Peyer's patch (tissue), 4 donors: Measurements from ENCODE around the gene PPP3CB. TPM values are rescaled to one million over a fixed set of nuclear protein-coding genes. Genes with fewer than 3 reads are reported as not detected.

Experiments used
- DNase-seq, 3 donors: peaks; one replicate each; pipeline ENCODE4 v3.0.0-alpha.2; 2017 to 2019
- H3K27ac ChIP-seq, 4 donors: fragments of 200-600 bp; sonication (generic); one replicate each; pipeline ENCODE4 v1.5.1; 2016 to 2019
- H3K27me3 ChIP-seq, 2 donors: fragments of 200-600 bp; sonication (generic); one replicate each; pipeline ENCODE4 v1.5.1; 2019
- H3K36me3 ChIP-seq, 3 donors: fragments of 200-600 bp; sonication (generic); one replicate each; pipeline ENCODE4 v1.5.1; 2016 to 2019
- H3K4me1 ChIP-seq, 4 donors: fragments of 200-600 bp; sonication (generic); one replicate each; pipeline ENCODE4 v1.5.1; 2016 to 2019
- H3K4me3 ChIP-seq, 4 donors: fragments of 200-600 bp; sonication (generic); 1 replicate in 3 of 4; 2 replicates in 1 of 4; pipeline ENCODE4 v1.5.1; 2016 to 2019; ENCODE audit warnings: mild to moderate bottlenecking in 1 of 4
- H3K9me3 ChIP-seq, 4 donors: fragments of 200-600 bp; sonication (generic); one replicate each; pipeline ENCODE4 v1.5.1; 2016 to 2019; ENCODE audit warnings: mild to moderate bottlenecking in 1 of 4
- CTCF ChIP-seq, 6 experiments: fragments of 450-650 bp in 4 of 6; fragments of 200-600 bp in 2 of 6; sonication (generic) in 1 of 6; IDR thresholded peaks; one replicate each; pipeline ENCODE4 v1.5.1; 2017 to 2019; ENCODE audit warnings: antibody characterized with exemption in 6 of 6, mild to moderate bottlenecking in 3 of 6, moderate library complexity in 1 of 6
- POLR2A ChIP-seq, 2 donors: fragments of 450-650 bp; IDR thresholded peaks; one replicate each; pipeline ENCODE4 v1.5.1; 2017; ENCODE audit warnings: antibody characterized with exemption in 2 of 2, mild to moderate bottlenecking in 2 of 2, moderate library complexity in 2 of 2
- total RNA-seq, 4 donors: library from RNA; depleted of rRNA; stranded (reverse); fragments of >200 nt; gene quantifications; one replicate each; pipeline ENCODE4 v1.1.0, GENCODE V29; 2016

PPP3CB gene
- total RNA-seq, 4 donors from 2014 or later: 28.2 to 42.0 (median 32.4) TPM

GRCh38 chr10:73509695-73510094, 13.9 kb upstream of the PPP3CB start:
- Histone ChIP-seq H3K27me3 (no peaks in the 10 kb centered on the region), H3K4me3 (no peak overlapping the region), H3K36me3 (peaks cover 0 to 33% (median 0%) of the 10 kb centered on the region in 3 donors), H3K9me3 (no peaks in the 10 kb centered on the region), H3K4me1 (no peaks in the 10 kb centered on the region), H3K27ac (no peak overlapping the region)
- DNase-seq: no peak
- TF ChIP-seq CTCF (IDR thresholded peaks at IDR 0.05) (no peak), POLR2A (IDR thresholded peaks at IDR 0.05) (no peak)

DNA sequence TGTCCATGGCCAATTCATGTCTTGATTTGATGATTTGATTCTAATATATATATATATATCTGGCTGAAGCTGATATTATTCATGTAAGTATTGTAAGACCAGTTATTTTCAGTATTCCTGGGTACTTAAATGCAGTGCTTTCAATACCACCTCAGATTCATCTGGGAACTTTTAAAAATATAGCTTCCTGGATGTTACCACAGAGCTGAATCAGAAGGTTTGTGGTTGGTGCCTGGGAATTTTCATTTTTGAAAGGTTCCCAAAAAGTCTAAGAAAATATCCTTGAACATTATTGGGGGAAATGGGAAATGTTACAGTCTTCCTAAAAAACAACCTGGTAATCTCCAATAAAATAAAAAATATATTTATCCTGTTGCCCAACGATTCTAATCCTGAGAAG, 10.7 kb upstream of the PPP3CB start:
- TF ChIP-seq POLR2A (IDR thresholded peaks at IDR 0.05) (no peak), CTCF (IDR thresholded peaks at IDR 0.05) (no peak)
- H3K27ac ChIP-seq: no peak overlapping the region
- DNase-seq: no peak
- peaks cover 0 to 44% (median 0%) of the 10 kb centered on the region in 3 donors for H3K36me3 ChIP-seq
- H3K4me3 ChIP-seq: no peak overlapping the region
- H3K4me1 ChIP-seq: no peaks in the 10 kb centered on the region
- H3K9me3 ChIP-seq: no peaks in the 10 kb centered on the region
- H3K27me3 ChIP-seq: no peaks in the 10 kb centered on the region

- Histone ChIP-seq H3K9me3 (no peaks in the 10 kb centered on the region), H3K27ac (no peak overlapping the region), H3K36me3 (peaks cover 0 to 44% (median 0%) of the 10 kb centered on the region in 3 donors), H3K4me1 (no peaks in the 10 kb centered on the region), H3K4me3 (no peak overlapping the region), H3K27me3 (no peaks in the 10 kb centered on the region)
- TF ChIP-seq CTCF (IDR thresholded peaks at IDR 0.05) (no peak), POLR2A (IDR thresholded peaks at IDR 0.05) (no peak)
- no peak for DNase-seq
Measured at GRCh38 chr10:73506074-73506473, 10.2 kb upstream of the PPP3CB start.

DNA sequence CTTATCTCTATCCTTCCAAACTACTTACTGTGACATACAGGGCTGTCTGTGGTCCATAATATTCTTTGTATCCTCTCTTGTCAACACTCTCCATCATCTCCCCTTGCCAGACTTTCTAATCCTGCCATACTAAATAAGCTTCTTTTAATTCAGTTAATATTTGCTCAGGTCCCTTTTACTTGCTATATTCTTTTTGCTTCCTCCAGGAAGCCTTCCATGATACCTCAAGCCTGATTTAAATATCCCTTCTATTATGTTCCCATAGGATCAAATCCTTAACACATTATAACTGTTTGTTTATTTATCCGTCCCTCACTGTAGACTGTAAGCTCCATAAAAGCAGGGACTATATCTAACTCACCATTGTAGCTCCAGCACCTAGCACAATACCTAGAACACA, 7.2 kb upstream of the PPP3CB start:
- peaks cover 0 to 72% (median 0%) of the 10 kb centered on the region in 3 donors for H3K36me3 ChIP-seq
- H3K27me3 ChIP-seq: no peaks in the 10 kb centered on the region
- no peak overlapping the region for H3K4me3 ChIP-seq
- DNase-seq: no peak
- no peak overlapping the region for H3K27ac ChIP-seq
- TF ChIP-seq POLR2A (IDR thresholded peaks at IDR 0.05) (no peak), CTCF (IDR thresholded peaks at IDR 0.05) (no peak)
- H3K9me3 ChIP-seq: no peaks in the 10 kb centered on the region
- H3K4me1 ChIP-seq: no peaks in the 10 kb centered on the region

GRCh38 chr10:73501651-73502050, 5.8 kb upstream of the PPP3CB start:
- no peak for DNase-seq
- H3K9me3 ChIP-seq: no peaks in the 10 kb centered on the region
- H3K27ac ChIP-seq: no peak overlapping the region
- no peak overlapping the region for H3K4me3 ChIP-seq
- TF ChIP-seq POLR2A (IDR thresholded peaks at IDR 0.05) (no peak), CTCF (IDR thresholded peaks at IDR 0.05) (no peak)
- no peaks in the 10 kb centered on the region for H3K27me3 ChIP-seq
- peaks cover 0 to 74% (median 0%) of the 10 kb centered on the region in 3 donors for H3K36me3 ChIP-seq
- peaks cover 0 to 4% (median 0%) of the 10 kb centered on the region in 4 donors for H3K4me1 ChIP-seq

DNA sequence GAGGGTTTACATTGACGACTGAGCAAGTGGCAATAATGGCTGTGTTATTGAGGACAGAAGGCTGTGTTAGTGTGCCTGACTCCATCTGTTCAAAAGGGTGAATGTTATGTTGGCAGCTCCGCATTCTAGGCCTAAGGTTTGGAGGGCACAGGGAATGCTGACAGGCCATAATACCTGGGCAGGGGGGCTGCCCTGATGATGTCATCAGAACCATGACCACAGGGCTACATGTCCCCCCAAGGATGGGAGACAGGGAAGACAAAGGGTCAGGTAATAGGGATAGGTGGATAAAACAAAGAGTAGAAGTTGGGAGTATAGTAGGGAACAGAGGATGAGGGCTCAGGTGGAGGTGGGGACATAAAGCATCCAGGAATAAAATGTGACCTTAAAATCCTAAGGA, 1.8 kb upstream of the PPP3CB start:
- Histone ChIP-seq H3K4me3 (no peak overlapping the region), H3K4me1 (peaks cover 0 to 32% (median 6%) of the 10 kb centered on the region in 4 donors), H3K9me3 (no peaks in the 10 kb centered on the region), H3K36me3 (peaks cover 0 to 37% (median 0%) of the 10 kb centered on the region in 3 donors), H3K27ac (no peak overlapping the region), H3K27me3 (no peaks in the 10 kb centered on the region)
- no peak for DNase-seq
- TF ChIP-seq CTCF (IDR thresholded peaks at IDR 0.05) (no peak), POLR2A (IDR thresholded peaks at IDR 0.05) (no peak)
